SK-N-SH (cell line): ENCODE measurements around the gene NR6A1. TPM values are rescaled to one million over a fixed set of nuclear protein-coding genes. Genes with fewer than 3 reads are reported as not detected.

ENCODE experiments used
- CTCF ChIA-PET: fragments of 300-600, 350-600 bp; formaldehyde crosslinking; extraction: SDS; loops from one replicate; lab custom pipeline; 2021; lab: Yijun Ruan, JAX
- POLR2A ChIA-PET: fragments of 350-600 bp; sonication (Branson Sonifier 250); formaldehyde crosslinking; extraction: SDS; loops from one replicate; lab custom pipeline; 2020; ENCODE audit warnings: antibody characterized with exemption, inconsistent platforms; lab: Yijun Ruan, JAX
- DNase-seq: peaks from one replicate; pipeline ENCODE4 v3.0.0; 2012
- H2AFZ ChIP-seq: fragments of 200-600 bp; sonication (generic); 2 replicates; pipeline ENCODE4 v1.8.1; 2016; ENCODE audit warnings: antibody characterized with exemption, mild to moderate bottlenecking, low read depth
- H3F3A ChIP-seq: fragments of 200-600 bp; sonication (generic); replicated peaks from 2 replicates; pipeline ENCODE3; 2016; ENCODE audit warnings: antibody characterized with exemption, mild to moderate bottlenecking; ENCODE audit not compliant: insufficient read depth
- H3K27ac ChIP-seq, 2 experiments: fragments of 200-500 bp in 1 of 2; fragments of 200-600 bp in 1 of 2; sonication (Bioruptor generic) in 1 of 2; sonication (generic), shearing (Covaris generic) in 1 of 2; 2 replicates each; pipeline versions ENCODE4 v1.5.1 to v1.6.1; 2014 to 2016; ENCODE audit warnings: low read depth in 2 of 2, inconsistent platforms in 1 of 2, low read length in 1 of 2, mild to moderate bottlenecking in 1 of 2, mixed read lengths in 1 of 2
- H3K27me3 ChIP-seq: fragments of 200-600 bp; sonication (generic), shearing (Covaris generic); 2 replicates; pipeline ENCODE4 v1.6.1; 2016; ENCODE audit warnings: mixed run types; ENCODE audit not compliant: insufficient read depth
- H3K36me3 ChIP-seq, 2 experiments: fragments of 200-500 bp in 1 of 2; fragments of 200-600 bp in 1 of 2; sonication (Bioruptor generic) in 1 of 2; sonication (generic) in 1 of 2; replicated peaks in 1 of 2; 2 replicates each; pipeline versions ENCODE3 to v1.5.1; 2014 to 2016; ENCODE audit warnings: low read length in 1 of 2, mild to moderate bottlenecking in 1 of 2; ENCODE audit not compliant: insufficient read depth in 2 of 2, control insufficient read depth in 1 of 2
- H3K4me1 ChIP-seq, 2 experiments: fragments of 200-500 bp in 1 of 2; fragments of 200-600 bp in 1 of 2; sonication (Bioruptor generic) in 1 of 2; sonication (generic), shearing (Covaris generic) in 1 of 2; 2 replicates each; pipeline versions ENCODE4 v1.5.1 to v1.6.1; 2014 to 2016; ENCODE audit warnings: low read depth in 1 of 2, low read length in 1 of 2, mixed run types in 1 of 2; ENCODE audit not compliant: insufficient read depth in 2 of 2, control insufficient read depth in 1 of 2
- H3K4me2 ChIP-seq: fragments of 200-600 bp; sonication (generic), shearing (Covaris generic); 2 replicates; pipeline ENCODE4 v1.6.1; 2017; ENCODE audit warnings: mixed run types
- H3K4me3 ChIP-seq, 2 experiments: fragments of 200-500 bp in 1 of 2; fragments of 200-600 bp in 1 of 2; sonication (Bioruptor generic) in 1 of 2; sonication (generic), shearing (Covaris generic) in 1 of 2; 2 replicates each; pipeline versions ENCODE4 v1.5.1 to v1.8.1; 2014 to 2016; ENCODE audit warnings: low read depth in 2 of 2, inconsistent platforms in 1 of 2, low read length in 1 of 2, mild to moderate bottlenecking in 1 of 2, mixed read lengths in 1 of 2, moderate library complexity in 1 of 2
- H3K79me2 ChIP-seq: fragments of 200-600 bp; sonication (generic); 2 replicates; pipeline ENCODE4 v1.8.1; 2017; ENCODE audit warnings: mild to moderate bottlenecking; ENCODE audit not compliant: insufficient read depth
- H3K9ac ChIP-seq: fragments of 200-600 bp; sonication (generic); 2 replicates; pipeline ENCODE4 v1.6.1; 2017; ENCODE audit warnings: mixed run types
- H3K9me2 ChIP-seq: fragments of 200-600 bp; sonication (generic); 2 replicates; pipeline ENCODE4 v1.6.1; 2017; ENCODE audit warnings: mixed run types
- H3K9me3 ChIP-seq: fragments of 200-600 bp; sonication (generic); 2 replicates; pipeline ENCODE4 v1.6.1; 2017; ENCODE audit warnings: mixed run types, mild to moderate bottlenecking, moderate library complexity
- H4K20me1 ChIP-seq: fragments of 200-600 bp; sonication (generic); 2 replicates; pipeline ENCODE4 v1.6.1; 2017; ENCODE audit warnings: mild to moderate bottlenecking, mixed run types; ENCODE audit not compliant: insufficient read depth
- CHD2 ChIP-seq: fragments of 150-350 bp; IDR thresholded peaks from 2 replicates; pipeline ENCODE4 v1.6.1; 2018; ENCODE audit warnings: low read length; ENCODE audit not compliant: partially characterized antibody
- CTCF ChIP-seq: fragments of 200-600 bp; sonication (generic); IDR thresholded peaks from 2 replicates; pipeline ENCODE4 v1.6.1; 2017; ENCODE audit warnings: antibody characterized with exemption, mild to moderate bottlenecking, moderate library complexity
- ELF1 ChIP-seq: IDR thresholded peaks from 2 replicates; pipeline ENCODE4 v1.4.0; 2012
- FOXM1 ChIP-seq: IDR thresholded peaks from 2 replicates; pipeline ENCODE4 v1.4.0; 2012; ENCODE audit warnings: low read depth, mild to moderate bottlenecking
- IRF3 ChIP-seq: fragments of 150-350 bp; IDR thresholded peaks from 2 replicates; pipeline ENCODE4 v1.6.1; 2016; ENCODE audit warnings: mild to moderate bottlenecking, low read depth, low read length
- JUND ChIP-seq: IDR thresholded peaks from 2 replicates; pipeline ENCODE4 v1.4.0; 2012
- MXI1 ChIP-seq: IDR thresholded peaks from 2 replicates; pipeline ENCODE4 v1.6.1; 2012; ENCODE audit warnings: mild to moderate bottlenecking, low read depth, low read length, improper control_type of control experiment
- NFIC ChIP-seq: IDR thresholded peaks from 2 replicates; pipeline ENCODE4 v1.4.0; 2012; ENCODE audit warnings: borderline replicate concordance
- POLR2AphosphoS5 ChIP-seq: IDR thresholded peaks from 2 replicates; pipeline ENCODE4 v1.6.1; 2012; ENCODE audit warnings: low read depth, low read length
- RAD21 ChIP-seq: IDR thresholded peaks from 2 replicates; pipeline ENCODE4 v1.6.1; 2012; ENCODE audit warnings: mild to moderate bottlenecking, low read length
- RCOR1 ChIP-seq: fragments of 150-350 bp; IDR thresholded peaks from 2 replicates; pipeline ENCODE4 v1.6.1; 2017; ENCODE audit warnings: antibody characterized with exemption, low read length
- REST ChIP-seq: IDR thresholded peaks from 2 replicates; pipeline ENCODE4 v1.6.1; 2012; ENCODE audit warnings: mild to moderate bottlenecking, low read depth, low read length, moderate library complexity
- RFX5 ChIP-seq: IDR thresholded peaks from 2 replicates; pipeline ENCODE4 v1.6.1; 2012; ENCODE audit warnings: mild to moderate bottlenecking, improper control_type of control experiment, low read length
- RXRA ChIP-seq: IDR thresholded peaks from 2 replicates; pipeline ENCODE4 v1.4.0; 2012; ENCODE audit warnings: low read depth, mild to moderate bottlenecking, borderline replicate concordance
- TEAD4 ChIP-seq: IDR thresholded peaks from 2 replicates; pipeline ENCODE4 v1.4.0; 2012; ENCODE audit warnings: mild to moderate bottlenecking, borderline replicate concordance; ENCODE audit not compliant: insufficient read depth
- USF1 ChIP-seq: IDR thresholded peaks from 2 replicates; pipeline ENCODE4 v1.4.0; 2012; ENCODE audit warnings: low read depth, borderline replicate concordance
- USF2 ChIP-seq: fragments of 150-350 bp; IDR thresholded peaks from 2 replicates; pipeline ENCODE4 v1.6.1; 2017; ENCODE audit warnings: antibody characterized with exemption, low read length, low read depth, borderline replicate concordance
- YY1 ChIP-seq: IDR thresholded peaks from 2 replicates; pipeline ENCODE4 v1.4.0; 2012; ENCODE audit warnings: low read depth, mild to moderate bottlenecking
- WGBS: methylation state at CpG from one replicate; pipeline ENCODE4 v1.1.6; 2017; ENCODE audit warnings: low lambda C conversion rate; 5-methylcytosine and 5-hydroxymethylcytosine counted together
- polyA plus RNA-seq, 3 experiments: library from polyadenylated mRNA; depleted of rRNA; stranded (reverse); fragments of >200 nt; gene quantifications; 2 replicates each; pipeline ENCODE4 v1.2.3, GENCODE V29; 2012

Gene NR6A1
- polyA plus RNA-seq, 1 of the 3 experiments (the other 2 are of a cell fraction), result 1.2 TPM

- no peaks in the 10 kb centered on the region; a peak in 1 of 4 replicates for H3K4me1 ChIP-seq
- no peaks in the 10 kb centered on the region for H3K36me3 ChIP-seq
- no peak overlapping the region for H3K9ac ChIP-seq
- TF ChIP-seq RAD21 (no peak), MXI1 (no peak), JUND (no peak), RXRA (no peak), CTCF (no peak), NFIC (no peak), FOXM1 (no peak), POLR2AphosphoS5 (no peak), USF1 (no peak), TEAD4 (no peak), IRF3 (no peak), USF2 (no peak), CHD2 (no peak), ELF1 (no peak), REST (no peak), YY1 (no peak), RFX5 (no peak), RCOR1 (no peak)
- no peaks in the 10 kb centered on the region for H3F3A ChIP-seq
- no peak overlapping the region for H3K4me3 ChIP-seq
- H3K27me3 ChIP-seq, result no peaks in the 10 kb centered on the region; the same call in 1 of the 2 replicates
- no peak overlapping the region for H3K4me2 ChIP-seq
- ChIA-PET CTCF (no interaction called here), POLR2A (no interaction called here)
- no peak overlapping the region for H2AFZ ChIP-seq
- no peaks in the 10 kb centered on the region for H4K20me1 ChIP-seq
- WGBS, result 85% methylated on average over 9 of the region's 19 CpGs
- H3K9me3 ChIP-seq, result no peaks in the 10 kb centered on the region
- DNase-seq, result no peak
- no peak overlapping the region for H3K27ac ChIP-seq
- H3K9me2 ChIP-seq, result no peaks in the 10 kb centered on the region
- no peaks in the 10 kb centered on the region for H3K79me2 ChIP-seq
Observed at GRCh38 chr9:124468061-124468740, 302.9 kb downstream of the NR6A1 start.
